IMR-90 (cell line): Measurements from ENCODE around the gene SPI1. TPM values are rescaled to one million over a fixed set of nuclear protein-coding genes. Genes with fewer than 3 reads are reported as not detected.

Experiments used
- ATAC-seq: fragments of 200-7000 bp; cut with Tn5 transposase; 2 replicates; pipeline ENCODE4 v1.9.1; 2020; ENCODE audit warnings: low read depth, mild to moderate bottlenecking, moderate library complexity
- BruUV-seq: library from RNA; stranded (reverse); fragments of 400-500 nt; replicated peaks from 2 replicates; lab custom pipeline; 2021; lab: Mats Ljungman, UMichigan
- CTCF ChIA-PET: fragments of 300-600 bp; formaldehyde crosslinking; extraction: SDS; loops from one replicate; lab custom pipeline; 2021; ENCODE audit warnings: antibody characterized with exemption; lab: Yijun Ruan, JAX
- POLR2A ChIA-PET: fragments of 300-600 bp; sonication (Branson Sonifier 250); formaldehyde crosslinking; loops from one replicate; lab custom pipeline; 2022; ENCODE audit warnings: antibody characterized with exemption; ENCODE audit not compliant: unreplicated experiment; lab: Charles Lee
- DNase-seq: peaks from one replicate; pipeline ENCODE4 v3.0.0; 2013
- H2AFZ ChIP-seq: replicated peaks from 2 replicates; pipeline ENCODE3; 2013; ENCODE audit warnings: low read length, mild to moderate bottlenecking; ENCODE audit not compliant: poor library complexity
- H2AK5ac ChIP-seq: 2 replicates; pipeline ENCODE4 v1.6.1; 2013; ENCODE audit warnings: low read depth, low read length, inconsistent platforms
- H2AK9ac ChIP-seq: replicated peaks from 2 replicates; pipeline ENCODE3; 2013; ENCODE audit warnings: mild to moderate bottlenecking, low read depth, low read length, moderate library complexity; ENCODE audit not compliant: poor library complexity
- H2BK120ac ChIP-seq: 2 replicates; pipeline ENCODE4 v1.6.1; 2013; ENCODE audit warnings: low read depth, low read length, inconsistent platforms
- H2BK15ac ChIP-seq: 3 replicates; pipeline ENCODE4 v1.6.1; 2013; ENCODE audit warnings: low read depth, low read length, inconsistent platforms
- H2BK20ac ChIP-seq: 2 replicates; pipeline ENCODE4 v1.6.1; 2013; ENCODE audit warnings: low read depth, mild to moderate bottlenecking, inconsistent platforms, low read length, moderate library complexity
- H2BK5ac ChIP-seq: 2 replicates; pipeline ENCODE4 v1.6.1; 2013; ENCODE audit warnings: mild to moderate bottlenecking, low read depth, low read length, inconsistent platforms; ENCODE audit not compliant: poor library complexity, severe bottlenecking
- H3K14ac ChIP-seq: replicated peaks from 2 replicates; pipeline ENCODE4 v1.6.1; 2013; ENCODE audit warnings: low read depth, low read length, inconsistent platforms
- H3K18ac ChIP-seq: 2 replicates; pipeline ENCODE4 v1.6.1; 2013; ENCODE audit warnings: low read depth, low read length, control low read depth
- H3K23ac ChIP-seq: 2 replicates; pipeline ENCODE4 v1.6.1; 2013; ENCODE audit warnings: low read depth, low read length, inconsistent platforms
- H3K27ac ChIP-seq: 2 replicates; pipeline ENCODE4 v1.5.1; 2013; ENCODE audit warnings: mild to moderate bottlenecking, control low read depth, low read length; ENCODE audit not compliant: insufficient read depth
- H3K27me3 ChIP-seq: 2 replicates; pipeline ENCODE4 v1.6.1; 2013; ENCODE audit warnings: low read length; ENCODE audit not compliant: control insufficient read depth, insufficient read depth
- H3K36me3 ChIP-seq: 2 replicates; pipeline ENCODE4 v1.6.1; 2013; ENCODE audit warnings: low read length, mixed read lengths; ENCODE audit not compliant: control insufficient read depth, insufficient read depth
- H3K4ac ChIP-seq: 2 replicates; pipeline ENCODE4 v1.6.1; 2013; ENCODE audit warnings: low read depth, low read length, inconsistent platforms
- H3K4me1 ChIP-seq: 2 replicates; pipeline ENCODE4 v1.6.1; 2013; ENCODE audit warnings: low read length, mixed read lengths; ENCODE audit not compliant: control insufficient read depth, insufficient read depth
- H3K4me2 ChIP-seq: 2 replicates; pipeline ENCODE4 v1.6.1; 2013; ENCODE audit warnings: low read depth, mild to moderate bottlenecking, control low read depth, low read length, moderate library complexity
- H3K4me3 ChIP-seq: 2 replicates; pipeline ENCODE4 v1.5.1; 2013; ENCODE audit warnings: low read depth, mild to moderate bottlenecking, control low read depth, low read length, moderate library complexity; ENCODE audit not compliant: insufficient read depth
- H3K56ac ChIP-seq: 2 replicates; pipeline ENCODE4 v1.6.1; 2013; ENCODE audit warnings: low read length, inconsistent platforms; ENCODE audit not compliant: insufficient read depth; ENCODE audit errors: extremely low read depth
- H3K79me1 ChIP-seq, 2 experiments: 2 replicates each; pipeline ENCODE4 v1.6.1; 2013; ENCODE audit warnings: low read length in 2 of 2, inconsistent platforms in 1 of 2, low read depth in 1 of 2
- H3K9ac ChIP-seq: 2 replicates; pipeline ENCODE4 v1.6.1; 2013; ENCODE audit warnings: low read depth, low read length, control low read depth
- H3K9me1 ChIP-seq: 2 replicates; pipeline ENCODE4 v1.6.1; 2013; ENCODE audit warnings: low read length, inconsistent platforms; ENCODE audit not compliant: insufficient read depth
- H3K9me3 ChIP-seq: 2 replicates; pipeline ENCODE4 v1.6.1; 2013; ENCODE audit warnings: low read length; ENCODE audit not compliant: control insufficient read depth, insufficient read depth
- H4K20me1 ChIP-seq: 2 replicates; pipeline ENCODE4 v1.6.1; 2013; ENCODE audit warnings: low read length, inconsistent platforms; ENCODE audit not compliant: insufficient read depth
- H4K5ac ChIP-seq: 2 replicates; pipeline ENCODE4 v1.6.1; 2013; ENCODE audit warnings: mild to moderate bottlenecking, low read depth, low read length, control low read depth
- H4K8ac ChIP-seq, 2 experiments: 2 replicates each; pipeline ENCODE4 v1.6.1; 2013; ENCODE audit warnings: low read depth in 2 of 2, low read length in 2 of 2, control low read depth in 1 of 2, inconsistent platforms in 1 of 2
- H4K91ac ChIP-seq: 2 replicates; pipeline ENCODE4 v1.6.1; 2013; ENCODE audit warnings: low read depth, low read length, inconsistent platforms; ENCODE audit not compliant: insufficient read depth
- BHLHE40 ChIP-seq: fragments of 150-350 bp; IDR thresholded peaks from 2 replicates; pipeline ENCODE4 v1.6.1; 2016; ENCODE audit warnings: mild to moderate bottlenecking, low read depth, low read length
- CEBPB ChIP-seq: IDR thresholded peaks from 2 replicates; pipeline ENCODE4 v1.6.1; 2012; ENCODE audit warnings: low read depth, low read length, improper control_type of control experiment
- ELK1 ChIP-seq: fragments of 150-350 bp; IDR thresholded peaks from 2 replicates; pipeline ENCODE4 v1.6.1; 2016; ENCODE audit warnings: low read depth, mild to moderate bottlenecking, low read length, moderate library complexity, borderline replicate concordance
- FOS ChIP-seq: fragments of 150-350 bp; IDR thresholded peaks from 2 replicates; pipeline ENCODE4 v1.6.1; 2016; ENCODE audit warnings: low read depth, low read length
- MAFK ChIP-seq: IDR thresholded peaks from 2 replicates; pipeline ENCODE4 v1.6.1; 2012; ENCODE audit warnings: low read depth, low read length, improper control_type of control experiment
- MAZ ChIP-seq: IDR thresholded peaks from 2 replicates; pipeline ENCODE4 v1.6.1; 2012; ENCODE audit warnings: low read depth, mild to moderate bottlenecking, low read length, improper control_type of control experiment, moderate library complexity, borderline replicate concordance
- MXI1 ChIP-seq: IDR thresholded peaks from 2 replicates; pipeline ENCODE4 v1.6.1; 2012; ENCODE audit warnings: low read depth, mild to moderate bottlenecking, low read length, moderate library complexity, borderline replicate concordance
- POLR2A ChIP-seq: IDR thresholded peaks from 2 replicates; pipeline ENCODE4 v1.6.1; 2012; ENCODE audit warnings: mild to moderate bottlenecking, low read depth, low read length
- RCOR1 ChIP-seq: IDR thresholded peaks from 2 replicates; pipeline ENCODE4 v1.6.1; 2012; ENCODE audit warnings: mild to moderate bottlenecking, low read length, improper control_type of control experiment; ENCODE audit not compliant: insufficient replicate concordance
- USF2 ChIP-seq: fragments of 150-350 bp; IDR thresholded peaks from 2 replicates; pipeline ENCODE4 v1.6.1; 2017; ENCODE audit warnings: mild to moderate bottlenecking, antibody characterized with exemption, low read length, low read depth
- WGBS, 2 experiments: methylation state at CpG; one replicate each; pipeline versions ENCODE4 v1.1.5 to v1.1.7; 2013; ENCODE audit warnings: missing lambda C conversion rate in 2 of 2; ENCODE audit not compliant: insufficient read length in 1 of 2; ENCODE audit errors: extremely low coverage in 2 of 2; 5-methylcytosine and 5-hydroxymethylcytosine counted together
- dilution Hi-C: fragments of 300-500 bp; cut with HindIII; formaldehyde crosslinking; loops from one replicate; pipeline ENCODE4 v1.14.3; 2018; ENCODE audit warnings: low sequenced_read_pairs; ENCODE audit not compliant: unreplicated experiment
- in situ Hi-C: fragments of 300-500 bp; cut with MboI; formaldehyde crosslinking; loops from 3 replicates; pipeline ENCODE4 v1.14.3; 2019; ENCODE audit warnings: low sequenced_read_pairs, inconsistent platforms, mixed read lengths
- intact Hi-C: fragments of 100-400 bp; cut with micrococcal nuclease; formaldehyde crosslinking; loops from 2 replicates; pipeline ENCODE4 v1.10.0; 2022
- polyA plus RNA-seq, 3 experiments: library from polyadenylated mRNA; depleted of rRNA; stranded (reverse); fragments of >200 nt; gene quantifications; 2 replicates each; pipeline ENCODE4 v1.2.3, GENCODE V29; 2012; ENCODE audit warnings: low replicate concordance in 1 of 3
- total RNA-seq: library from RNA; depleted of rRNA; stranded (reverse); fragments of >200 nt; gene quantifications from 2 replicates; pipeline ENCODE4 v1.2.3, GENCODE V29; 2012

The SPI1 gene
- total and polyA plus RNA-seq, 2 of the 4 experiments (the other 2 are of a cell fraction) = not detected

- H4K20me1 ChIP-seq = peaks cover 30% of the 10 kb centered on the region; the same call in 1 of the 2 replicates
- no peaks in the 10 kb centered on the region for H3K9me3 ChIP-seq
- peak overlapping the region; percentile 99 for H2BK5ac ChIP-seq
- peak overlapping the region; percentile 6 for H2AFZ ChIP-seq
- H3K27me3 ChIP-seq = no peaks in the 10 kb centered on the region
- H4K91ac ChIP-seq = peak overlapping the region; percentile 91
- no TSS peak for BruUV-seq
- peak overlapping the region; percentile 99 for H2AK5ac ChIP-seq
- peak overlapping the region; percentile 69 to 90; a peak in 3 of 4 replicates for H4K8ac ChIP-seq
- dilution Hi-C loops = no loop called here
- no peak for DNase-seq
- ATAC-seq = no peak
- ChIA-PET CTCF (no interaction called here), POLR2A (no interaction called here)
- peaks cover 6% of the 10 kb centered on the region; the same call in 1 of the 2 replicates for H3K9me1 ChIP-seq
- no peak overlapping the region; the same call in 1 of the 2 replicates for H3K18ac ChIP-seq
- intact Hi-C loops = no loop called here
- peaks cover 51% of the 10 kb centered on the region for H3K4me1 ChIP-seq
- H3K14ac ChIP-seq = peak overlapping the region; percentile 95
- H3K23ac ChIP-seq = peak overlapping the region; percentile 82; the same call in 1 of the 2 replicates
- H3K56ac ChIP-seq = no peak overlapping the region; the same call in 1 of the 2 replicates
- peak overlapping the region; percentile 94 for H3K4ac ChIP-seq
- peak overlapping the region; percentile 82 for H4K5ac ChIP-seq
- no peak overlapping the region for H3K4me2 ChIP-seq
- peak overlapping the region; percentile 97; the same call in 2 of the 3 replicates for H2BK15ac ChIP-seq
- in situ Hi-C loops = no loop called here
- peak overlapping the region; percentile 93 for H2AK9ac ChIP-seq
- no peak overlapping the region for H3K4me3 ChIP-seq
- peak overlapping the region; percentile 60; the same call in 1 of the 2 replicates for H2BK20ac ChIP-seq
- peak overlapping the region; percentile 32 for H3K9ac ChIP-seq
- 98% methylated on average over 11 of the region's 19 CpGs; no CpG with 5 or more reads in 1 of the 2 experiments for WGBS, 2 experiments
- no peak for TF ChIP-seq RCOR1
- TF ChIP-seq POLR2A = no peak
- no peak for TF ChIP-seq MXI1
- TF ChIP-seq MAFK = no peak
- no peak for TF ChIP-seq BHLHE40
- TF ChIP-seq MAZ = no peak
- no peak for TF ChIP-seq FOS
- no peak for TF ChIP-seq CEBPB
- no peak for TF ChIP-seq ELK1
- no peak for TF ChIP-seq USF2
- H2BK120ac ChIP-seq = peak overlapping the region; percentile 91
- H3K36me3 ChIP-seq = peaks cover 72% of the 10 kb centered on the region
- H3K27ac ChIP-seq = peak overlapping the region; percentile 99
- H3K79me1 ChIP-seq = peaks cover 27 to 72% of the 10 kb centered on the region in 2 experiments; a peak in 3 of 4 replicates
These were observed 36.3 kb upstream of the SPI1 start for GRCh38 chr11:47414685-47415070.
